Nephron progenitor cell (in vitro differentiated cells): ENCODE measurements around the gene C5orf63.

ENCODE experiments used
- DNase-seq: peaks from one replicate; pipeline ENCODE4 v3.0.0; 2021
- H3K27ac Mint-ChIP-seq: 2 replicates; pipeline ENCODE4 v1.8.0; 2021; ENCODE audit warnings: mild to moderate bottlenecking, moderate library complexity, mixed read lengths
- H3K27me3 Mint-ChIP-seq: 2 replicates; pipeline ENCODE4 v1.8.0; 2021; ENCODE audit warnings: mild to moderate bottlenecking, low read depth, mixed read lengths; ENCODE audit not compliant: poor library complexity
- H3K36me3 Mint-ChIP-seq: 2 replicates; pipeline ENCODE4 v1.8.0; 2021; ENCODE audit warnings: low read depth, mixed read lengths
- H3K4me1 Mint-ChIP-seq: 2 replicates; pipeline ENCODE4 v1.8.0; 2021; ENCODE audit warnings: mixed read lengths
- H3K4me3 Mint-ChIP-seq: 2 replicates; pipeline ENCODE4 v1.8.0; 2021; ENCODE audit warnings: mild to moderate bottlenecking, moderate library complexity, mixed read lengths
- H3K9me3 Mint-ChIP-seq: 2 replicates; pipeline ENCODE4 v1.8.0; 2021; ENCODE audit warnings: mild to moderate bottlenecking, moderate library complexity, mixed read lengths
- TF ChIP-seq, protein P1 (sequence below): fragments of 200-600 bp; sonication (generic); IDR thresholded peaks from 2 replicates; pipeline ENCODE4 v1.5.0; 2021; ENCODE audit warnings: antibody characterized with exemption

Gene C5orf63

DNA sequence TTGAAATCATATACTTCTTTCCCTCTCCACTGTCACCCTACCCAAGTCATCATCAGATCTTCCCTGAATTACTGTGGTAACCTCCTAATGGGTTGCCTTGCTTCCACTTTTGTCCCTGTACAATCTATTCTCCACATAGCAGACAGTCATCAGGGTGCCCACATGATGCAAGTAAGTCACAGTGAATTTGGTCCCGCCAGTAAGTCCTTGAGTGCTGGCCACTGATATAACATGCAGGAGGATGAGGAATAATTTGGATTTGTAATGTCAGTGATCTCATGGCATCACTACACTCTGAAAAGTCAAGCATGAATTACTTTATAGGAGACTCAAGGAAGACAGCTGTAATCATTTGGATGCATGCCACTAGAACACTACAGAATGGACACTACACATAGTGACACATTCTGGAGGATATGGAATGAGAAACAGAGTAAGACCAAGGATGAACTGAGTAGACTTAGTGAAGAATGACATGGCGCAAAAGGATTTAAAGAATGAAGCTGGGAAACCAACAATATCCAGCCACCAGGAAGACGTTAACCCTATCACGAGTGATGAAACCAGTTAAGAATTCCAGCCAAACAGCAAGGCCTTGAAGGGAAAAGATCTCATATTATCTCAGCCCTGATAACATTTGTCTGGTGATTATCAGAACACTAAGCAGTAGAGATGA is 71.5 kb downstream of the C5orf63 start:
- Mint-ChIP-seq H3K27me3 (peaks cover 3% of the 10 kb centered on the region), H3K4me1 (peaks cover 11% of the 10 kb centered on the region), H3K36me3 (no peaks in the 10 kb centered on the region), H3K27ac (no peak overlapping the region), H3K9me3 (no peaks in the 10 kb centered on the region), H3K4me3 (no peak overlapping the region)
- TF ChIP-seq, protein P1, sequence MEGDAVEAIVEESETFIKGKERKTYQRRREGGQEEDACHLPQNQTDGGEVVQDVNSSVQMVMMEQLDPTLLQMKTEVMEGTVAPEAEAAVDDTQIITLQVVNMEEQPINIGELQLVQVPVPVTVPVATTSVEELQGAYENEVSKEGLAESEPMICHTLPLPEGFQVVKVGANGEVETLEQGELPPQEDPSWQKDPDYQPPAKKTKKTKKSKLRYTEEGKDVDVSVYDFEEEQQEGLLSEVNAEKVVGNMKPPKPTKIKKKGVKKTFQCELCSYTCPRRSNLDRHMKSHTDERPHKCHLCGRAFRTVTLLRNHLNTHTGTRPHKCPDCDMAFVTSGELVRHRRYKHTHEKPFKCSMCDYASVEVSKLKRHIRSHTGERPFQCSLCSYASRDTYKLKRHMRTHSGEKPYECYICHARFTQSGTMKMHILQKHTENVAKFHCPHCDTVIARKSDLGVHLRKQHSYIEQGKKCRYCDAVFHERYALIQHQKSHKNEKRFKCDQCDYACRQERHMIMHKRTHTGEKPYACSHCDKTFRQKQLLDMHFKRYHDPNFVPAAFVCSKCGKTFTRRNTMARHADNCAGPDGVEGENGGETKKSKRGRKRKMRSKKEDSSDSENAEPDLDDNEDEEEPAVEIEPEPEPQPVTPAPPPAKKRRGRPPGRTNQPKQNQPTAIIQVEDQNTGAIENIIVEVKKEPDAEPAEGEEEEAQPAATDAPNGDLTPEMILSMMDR = no peak
- DNase-seq = no peak
